AG04449 (cell line): ENCODE data around the gene HAS3.

Experiments
- CTCF ChIA-PET: fragments of 350-600 bp; formaldehyde crosslinking; extraction: SDS; loops from one replicate; lab custom pipeline; 2021; ENCODE audit warnings: antibody characterized with exemption; lab: Yijun Ruan, JAX
- POLR2A ChIA-PET: fragments of 400-600, 350-600 bp; formaldehyde crosslinking; extraction: SDS; loops from one replicate; lab custom pipeline; 2020; ENCODE audit warnings: antibody characterized with exemption, inconsistent platforms; lab: Yijun Ruan, JAX
- DNase-seq: peaks from one replicate; pipeline ENCODE4 v3.0.0-alpha.2; 2010; ENCODE audit warnings: low read depth, low spot score
- H3K4me3 ChIP-seq: 2 replicates; pipeline ENCODE4 v1.5.1; 2011; ENCODE audit warnings: low read depth, mild to moderate bottlenecking, control low read depth, low read length
- CTCF ChIP-seq: IDR thresholded peaks from one replicate; pipeline ENCODE4 v1.5.1; 2011; ENCODE audit warnings: mild to moderate bottlenecking, moderate library complexity, low read length, control low read depth, inconsistent platforms; ENCODE audit not compliant: insufficient read depth; ENCODE audit errors: missing control alignments

Gene HAS3

GRCh38 chr16:69114346-69114975 lies 9.0 kb downstream of the HAS3 start:
- CTCF ChIA-PET: interaction anchor here (0.9 to 16.2 kb wide), 10 partner anchors 8 to 283 kb away, joined by 3 to 303 read pairs (median 5); partner anchors contain the start of genes HAS3 and TANGO6
- TF ChIP-seq CTCF: no peak
- DNase-seq: no peak
- POLR2A ChIA-PET: interaction anchor here (0.6 kb wide), 1 partner anchor 14 kb away, joined by 4 read pairs; no protein-coding TSS in a partner anchor
- H3K4me3 ChIP-seq: no peak overlapping the region

GRCh38 chr16:69114976-69115355 lies 9.5 kb downstream of the HAS3 start:
- TF ChIP-seq CTCF: no peak
- ChIA-PET POLR2A (interaction anchor here (0.6 kb wide), 1 partner anchor 13 kb away, joined by 4 read pairs; no protein-coding TSS in a partner anchor), CTCF (interaction anchor here (1.3 to 16.2 kb wide), 3 partner anchors 7 to 268 kb away, joined by 5 to 303 read pairs (median 142); partner anchors contain the start of gene TANGO6)

GRCh38 chr16:69115361-69115760 lies 9.9 kb downstream of the HAS3 start:
- DNase-seq: no peak
- ChIA-PET CTCF (interaction anchor here (0.6 to 16.2 kb wide), 5 partner anchors 7 to 587 kb away, joined by 3 to 303 read pairs (median 7); partner anchors contain the start of genes HAS3 and TANGO6), POLR2A (no interaction called here)
- TF ChIP-seq CTCF: no peak
- H3K4me3 ChIP-seq: no peak overlapping the region

More at GRCh38 chr16:69114976-69115355, 9.5 kb downstream of the HAS3 start:
- DNase-seq: no peak
- no peak overlapping the region for H3K4me3 ChIP-seq

- H3K4me3 ChIP-seq: no peak overlapping the region
- ChIA-PET CTCF (interaction anchor here (0.6 to 16.2 kb wide), 7 partner anchors 6 to 587 kb away, joined by 3 to 303 read pairs (median 5); partner anchors contain the start of genes HAS3 and TANGO6), POLR2A (no interaction called here)
- TF ChIP-seq CTCF: no peak
- DNase-seq: no peak
Measured at GRCh38 chr16:69115837-69116236, 10.4 kb downstream of the HAS3 start.

GRCh38 chr16:69116256-69116875 lies 10.9 kb downstream of the HAS3 start:
- no peak for DNase-seq
- POLR2A ChIA-PET: interaction anchor here (0.6 kb wide), 1 partner anchor 179 kb away, joined by 3 read pairs; no protein-coding TSS in a partner anchor
- CTCF ChIA-PET: interaction anchor here (0.6 to 16.2 kb wide), 9 partner anchors 6 to 526 kb away, joined by 3 to 303 read pairs (median 4); partner anchors contain the start of genes HAS3 and TANGO6
- no peak overlapping the region for H3K4me3 ChIP-seq
- no peak for TF ChIP-seq CTCF

- no peak for TF ChIP-seq CTCF
- CTCF ChIA-PET: interaction anchor here (0.8 to 16.2 kb wide), 7 partner anchors 11 to 526 kb away, joined by 3 to 303 read pairs (median 4); partner anchors contain the start of genes HAS3 and TANGO6
- no peak for DNase-seq
- no peak overlapping the region for H3K4me3 ChIP-seq
- POLR2A ChIA-PET: no interaction called here
Measured at GRCh38 chr16:69116906-69117305, 11.5 kb downstream of the HAS3 start.
